Tibial artery (tissue), 4 donors: ENCODE results near the gene SEC61B.

Source experiments
- DNase-seq, 2 donors: peaks; one replicate each; pipeline ENCODE4 v3.0.0-alpha.2; 2019
- H3K27ac ChIP-seq, 2 donors: fragments of 200-600 bp; sonication (generic) in 1 of 2; 1 replicate in 1 of 2; 2 replicates in 1 of 2; pipeline ENCODE4 v1.5.1; 2018 to 2019; ENCODE audit warnings: mild to moderate bottlenecking in 1 of 2
- H3K27me3 ChIP-seq, 2 donors: fragments of 200-600 bp; sonication (generic) in 1 of 2; one replicate each; pipeline versions ENCODE4 v1.5.1 to v1.6.0; 2016 to 2019
- H3K36me3 ChIP-seq, 3 donors: fragments of 200-600 bp; sonication (generic) in 2 of 3; one replicate each; pipeline ENCODE4 v1.5.1; 2016 to 2019; ENCODE audit warnings: mild to moderate bottlenecking in 2 of 3
- H3K4me1 ChIP-seq, 4 donors: fragments of 200-600 bp; sonication (generic) in 2 of 4; 1 replicate in 3 of 4; 2 replicates in 1 of 4; pipeline ENCODE4 v1.5.1; 2016 to 2019
- H3K4me3 ChIP-seq, 2 donors: fragments of 200-600 bp; sonication (generic) in 1 of 2; 1 replicate in 1 of 2; 2 replicates in 1 of 2; pipeline ENCODE4 v1.5.1; 2018 to 2019; ENCODE audit warnings: mild to moderate bottlenecking in 2 of 2
- H3K9me3 ChIP-seq, 3 donors: fragments of 200-600 bp; sonication (generic) in 1 of 3; one replicate each; pipeline ENCODE4 v1.5.1; 2016 to 2019
- intact Hi-C: fragments of 100-400 bp; cut with DNase I; formaldehyde crosslinking; loops from one replicate; pipeline ENCODE4 v1.15.0; 2023; ENCODE audit warnings: low total_unique reads
- TF ChIP-seq, protein P1 (sequence below), 2 experiments: fragments of 200-600 bp in 1 of 2; fragments of 450-650 bp in 1 of 2; IDR thresholded peaks; one replicate each; pipeline ENCODE4 v1.5.1; 2017 to 2019; ENCODE audit warnings: antibody characterized with exemption in 2 of 2, mild to moderate bottlenecking in 1 of 2, moderate library complexity in 1 of 2

The SEC61B gene

DNA sequence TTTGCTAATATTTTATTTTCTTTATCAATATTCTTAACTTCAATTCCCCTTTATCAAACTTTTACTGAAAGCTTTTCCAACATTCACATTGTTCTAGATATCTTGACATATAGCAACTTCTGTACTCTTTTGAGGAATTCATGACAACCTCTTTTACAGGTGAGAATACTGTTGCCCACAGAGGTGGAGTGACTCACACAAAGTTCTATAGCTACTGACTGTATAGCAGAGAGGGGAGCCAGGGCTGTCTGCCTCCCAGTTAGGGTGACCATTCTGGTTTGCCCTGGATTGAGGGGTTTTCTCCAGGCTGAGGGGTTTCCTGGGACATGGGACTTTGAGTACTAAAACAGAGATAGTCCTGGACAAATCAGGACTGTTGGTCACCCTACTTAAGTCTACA is 16.2 kb downstream of the SEC61B start:
- intact Hi-C loops, result no loop called here
- Histone ChIP-seq H3K27me3 (no peaks in the 10 kb centered on the region), H3K9me3 (no peaks in the 10 kb centered on the region), H3K36me3 (peaks cover 19 to 53% (median 37%) of the 10 kb centered on the region in 3 donors), H3K4me1 (no peaks in the 10 kb centered on the region), H3K4me3 (no peak overlapping the region), H3K27ac (no peak overlapping the region)
- DNase-seq, result no peak
- TF ChIP-seq, protein P1, sequence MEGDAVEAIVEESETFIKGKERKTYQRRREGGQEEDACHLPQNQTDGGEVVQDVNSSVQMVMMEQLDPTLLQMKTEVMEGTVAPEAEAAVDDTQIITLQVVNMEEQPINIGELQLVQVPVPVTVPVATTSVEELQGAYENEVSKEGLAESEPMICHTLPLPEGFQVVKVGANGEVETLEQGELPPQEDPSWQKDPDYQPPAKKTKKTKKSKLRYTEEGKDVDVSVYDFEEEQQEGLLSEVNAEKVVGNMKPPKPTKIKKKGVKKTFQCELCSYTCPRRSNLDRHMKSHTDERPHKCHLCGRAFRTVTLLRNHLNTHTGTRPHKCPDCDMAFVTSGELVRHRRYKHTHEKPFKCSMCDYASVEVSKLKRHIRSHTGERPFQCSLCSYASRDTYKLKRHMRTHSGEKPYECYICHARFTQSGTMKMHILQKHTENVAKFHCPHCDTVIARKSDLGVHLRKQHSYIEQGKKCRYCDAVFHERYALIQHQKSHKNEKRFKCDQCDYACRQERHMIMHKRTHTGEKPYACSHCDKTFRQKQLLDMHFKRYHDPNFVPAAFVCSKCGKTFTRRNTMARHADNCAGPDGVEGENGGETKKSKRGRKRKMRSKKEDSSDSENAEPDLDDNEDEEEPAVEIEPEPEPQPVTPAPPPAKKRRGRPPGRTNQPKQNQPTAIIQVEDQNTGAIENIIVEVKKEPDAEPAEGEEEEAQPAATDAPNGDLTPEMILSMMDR (IDR thresholded peaks at IDR 0.05), result no peak

DNA sequence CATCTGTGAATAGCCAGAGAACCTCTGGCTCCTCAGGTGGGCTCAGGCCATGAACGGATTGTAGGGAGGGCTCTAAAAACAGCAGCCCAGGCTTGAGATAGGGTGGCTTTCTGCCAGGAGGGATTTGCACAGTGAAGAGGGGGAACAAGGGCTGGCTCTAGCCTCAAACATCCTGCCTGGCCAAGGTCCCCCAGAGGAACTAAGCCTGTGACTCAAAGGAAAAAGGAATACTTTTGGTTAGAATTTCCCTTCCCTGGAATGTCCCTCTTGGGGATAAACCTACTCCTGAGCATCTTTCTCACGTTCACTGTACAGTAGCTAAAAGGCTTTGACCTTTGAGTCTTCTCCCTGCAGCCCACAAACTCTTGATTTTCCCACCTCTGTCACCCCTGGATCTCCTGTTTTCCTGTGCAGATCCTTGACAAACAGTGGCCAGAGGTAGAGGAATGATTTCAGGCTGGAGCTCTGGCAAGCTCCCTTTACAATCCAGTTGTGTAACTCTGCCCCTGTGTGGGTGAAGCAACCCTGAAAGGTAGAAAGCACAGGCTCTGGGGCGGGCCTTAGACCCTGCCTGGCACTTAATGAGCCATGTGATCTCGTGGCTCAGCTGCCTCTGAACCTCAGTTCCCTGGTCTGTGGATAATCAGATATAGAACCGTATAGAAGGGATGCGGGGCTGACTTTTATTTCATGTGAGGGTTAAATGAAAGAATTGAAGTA is 17.4 kb downstream of the SEC61B start:
- intact Hi-C loops, result no loop called here
- Histone ChIP-seq H3K27ac (no peak overlapping the region), H3K9me3 (no peaks in the 10 kb centered on the region), H3K4me3 (no peak overlapping the region), H3K27me3 (no peaks in the 10 kb centered on the region), H3K4me1 (no peaks in the 10 kb centered on the region), H3K36me3 (peaks cover 19 to 52% (median 33%) of the 10 kb centered on the region in 3 donors)
- TF ChIP-seq, protein P1 (IDR thresholded peaks at IDR 0.05), result no peak
- DNase-seq, result no peak

DNA sequence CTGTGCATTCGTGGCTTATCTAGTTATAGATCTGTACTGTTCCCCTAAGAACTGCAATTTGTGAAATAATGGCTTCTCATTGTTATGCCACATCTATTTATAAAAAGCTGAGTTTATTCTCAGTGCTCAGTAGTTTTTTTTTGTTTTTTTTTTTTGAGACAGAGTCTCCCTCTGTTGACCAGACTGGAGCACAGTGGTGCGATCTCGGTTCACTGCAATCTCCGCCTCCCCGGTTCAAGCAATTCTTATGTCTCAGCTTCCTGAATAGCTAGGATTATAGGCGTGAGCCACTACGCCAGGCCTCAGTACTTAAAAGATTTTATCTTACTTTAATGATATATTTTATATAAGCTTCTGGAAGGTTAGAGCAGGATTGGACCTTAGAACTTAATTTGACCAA is 19.0 kb downstream of the SEC61B start:
- Histone ChIP-seq H3K27ac (no peak overlapping the region), H3K36me3 (peaks cover 19 to 52% (median 33%) of the 10 kb centered on the region in 3 donors), H3K4me1 (no peaks in the 10 kb centered on the region), H3K9me3 (no peaks in the 10 kb centered on the region), H3K4me3 (no peak overlapping the region), H3K27me3 (no peaks in the 10 kb centered on the region)
- TF ChIP-seq, protein P1 (IDR thresholded peaks at IDR 0.05), result no peak
- no peak for DNase-seq
- intact Hi-C loops, result no loop called here

DNA sequence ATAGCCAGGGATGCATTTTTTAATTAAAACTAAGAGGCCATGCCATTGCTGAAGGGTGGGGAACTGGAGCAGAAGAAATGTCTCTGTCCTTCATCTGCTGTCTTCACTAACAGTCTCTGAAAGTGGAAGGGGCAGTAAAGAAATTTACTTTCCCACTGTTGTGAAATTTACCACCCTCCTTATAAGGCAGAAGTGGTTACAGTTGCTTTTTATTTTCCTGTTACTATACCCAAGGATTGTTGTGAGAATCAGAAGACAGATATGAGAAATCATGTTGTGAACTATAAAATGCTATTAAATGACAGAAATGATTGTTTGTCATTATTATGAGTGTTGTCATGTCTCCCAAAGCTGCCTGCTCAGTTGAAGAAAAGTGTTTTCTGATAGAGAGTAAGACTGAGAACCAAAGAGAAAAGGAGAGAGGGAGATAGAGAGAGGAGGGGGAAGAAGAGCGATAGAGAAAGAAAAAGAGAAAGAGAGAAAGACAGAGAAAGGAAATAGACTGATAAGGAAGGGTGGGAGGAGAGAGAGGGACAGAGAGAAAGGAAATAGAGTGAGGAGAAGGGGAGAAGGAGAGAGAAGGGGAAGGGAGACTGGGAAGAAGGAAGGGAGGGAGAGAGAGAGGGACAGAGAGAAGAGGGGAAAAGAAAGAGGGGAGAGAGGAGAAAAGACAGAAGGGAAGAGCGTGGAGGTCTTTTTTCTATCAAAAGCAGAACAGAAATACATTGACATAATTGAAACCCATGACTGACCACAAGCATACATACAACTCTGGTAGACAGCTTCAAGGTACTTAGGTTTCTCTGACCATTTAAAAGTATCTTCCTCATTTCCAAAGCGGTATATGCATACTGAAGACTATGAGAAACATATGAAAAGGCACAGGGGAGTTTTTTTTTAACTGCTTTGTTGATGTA is 22.5 kb downstream of the SEC61B start:
- DNase-seq, result no peak
- TF ChIP-seq, protein P1 (IDR thresholded peaks at IDR 0.05), result no peak
- Histone ChIP-seq H3K4me1 (no peaks in the 10 kb centered on the region), H3K9me3 (no peaks in the 10 kb centered on the region), H3K4me3 (no peak overlapping the region), H3K27me3 (no peaks in the 10 kb centered on the region), H3K27ac (no peak overlapping the region), H3K36me3 (peaks cover 10 to 22% (median 14%) of the 10 kb centered on the region in 3 donors)
- intact Hi-C loops, result no loop called here

DNA sequence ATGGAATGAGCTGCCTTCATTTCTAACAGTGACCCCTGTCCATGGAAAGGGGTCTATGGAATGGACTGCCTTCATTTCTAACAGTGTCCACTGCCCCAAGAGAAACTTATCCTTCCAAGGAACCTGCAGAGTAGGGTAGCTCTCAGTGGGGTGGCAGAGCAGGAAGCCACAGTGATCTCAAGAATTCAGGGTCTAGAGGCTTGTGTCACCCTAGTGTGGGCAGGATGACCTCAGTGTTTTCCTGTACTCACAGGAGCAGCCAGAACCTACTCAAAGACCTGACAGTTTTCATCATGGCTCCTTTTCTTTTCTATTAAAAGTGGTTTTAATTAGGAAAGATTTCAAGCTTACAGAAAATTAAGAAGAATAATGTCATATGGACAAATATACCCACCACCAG is 27.5 kb downstream of the SEC61B start:
- H3K9me3 ChIP-seq, result no peaks in the 10 kb centered on the region
- no peak for DNase-seq
- no peak overlapping the region for H3K4me3 ChIP-seq
- TF ChIP-seq, protein P1 (IDR thresholded peaks at IDR 0.05), result no peak
- H3K36me3 ChIP-seq, result no peaks in the 10 kb centered on the region
- no peaks in the 10 kb centered on the region for H3K4me1 ChIP-seq
- intact Hi-C loops, result no loop called here
- H3K27me3 ChIP-seq, result no peaks in the 10 kb centered on the region
- no peak overlapping the region for H3K27ac ChIP-seq
